ENCODE measurements around the gene FRAS1.

The FRAS1 gene

DNA sequence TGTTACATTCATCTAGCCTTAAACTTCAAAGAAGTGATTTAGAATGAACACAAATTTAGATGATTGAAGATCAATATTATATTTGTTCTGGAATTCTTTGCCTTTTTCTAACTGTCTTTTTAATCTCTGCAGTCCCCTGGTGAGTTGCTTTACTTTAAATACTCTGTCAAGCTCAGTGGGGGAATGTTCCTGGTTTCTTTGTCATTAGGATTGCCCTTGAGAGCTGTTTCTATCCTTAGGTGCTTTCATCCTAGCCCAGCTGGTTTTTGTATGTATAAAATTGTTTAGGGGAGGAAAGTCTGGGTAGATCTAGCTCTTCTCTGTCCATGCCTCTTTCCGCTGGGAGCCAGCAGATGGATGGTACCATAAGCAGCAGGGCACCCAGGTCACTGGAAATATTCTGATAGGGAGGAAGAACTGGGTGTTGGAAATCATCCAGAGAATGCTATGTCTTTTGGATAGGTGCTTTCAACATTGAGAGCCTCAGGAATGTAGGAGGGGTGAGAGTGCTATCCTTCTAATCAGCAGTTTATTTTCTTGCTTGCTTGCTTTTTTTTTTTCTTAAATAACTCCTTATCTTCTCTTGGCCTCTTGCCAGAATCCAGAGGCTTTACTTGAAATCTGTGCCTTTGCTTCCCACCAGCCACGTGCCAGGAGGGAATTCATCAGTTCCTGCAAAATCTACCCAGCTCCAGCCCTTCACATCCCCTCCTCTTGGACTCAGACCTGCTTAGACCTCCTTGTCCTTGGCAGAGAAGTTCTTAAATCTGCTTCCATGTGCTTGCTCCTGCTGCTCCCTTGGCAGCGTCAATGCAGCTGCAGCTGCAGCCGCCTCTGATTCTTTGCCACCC lies 279.2 kb downstream of the FRAS1 start:
- DNase-seq, result peak; percentile 45

DNA sequence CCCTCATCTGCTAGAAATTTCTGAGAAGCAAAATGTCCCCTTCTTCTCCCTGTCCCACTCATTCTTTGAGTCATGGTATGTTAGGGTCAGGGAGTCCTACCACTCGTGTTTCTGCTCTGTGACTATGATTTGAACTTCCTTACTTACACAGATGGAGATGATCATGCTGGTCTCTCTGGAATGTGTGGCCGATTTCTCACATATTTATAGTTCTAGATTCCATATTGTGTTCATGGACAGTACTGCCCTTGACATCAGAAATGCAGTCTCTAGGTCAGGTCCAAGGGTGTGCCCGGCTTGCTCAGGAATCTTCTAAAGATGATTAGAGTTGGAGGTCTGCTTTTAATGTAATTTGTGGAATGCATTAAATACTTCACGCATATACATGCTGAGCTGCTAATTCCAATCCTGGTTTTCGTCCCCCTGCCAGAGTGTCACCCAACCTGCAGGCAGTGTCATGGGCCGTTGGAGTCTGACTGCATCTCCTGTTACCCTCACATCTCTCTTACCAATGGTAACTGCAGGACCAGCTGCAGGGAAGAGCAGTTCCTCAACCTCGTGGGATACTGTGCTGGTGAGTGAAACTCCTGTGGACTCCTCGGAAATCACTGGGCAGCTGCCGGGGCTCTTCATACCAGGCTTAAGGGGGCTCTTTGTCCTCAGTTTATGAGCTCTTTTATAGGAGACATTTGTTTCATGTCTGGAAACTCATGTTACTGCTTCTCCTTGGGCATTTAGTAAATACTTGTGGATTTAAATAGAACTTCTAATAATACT lies 280.3 kb downstream of the FRAS1 start:
- DNase-seq, result peak; percentile 45

GRCh38 chr4:78342125-78342524 lies 285.0 kb downstream of the FRAS1 start:
- DNase-seq, result no peak

DNA sequence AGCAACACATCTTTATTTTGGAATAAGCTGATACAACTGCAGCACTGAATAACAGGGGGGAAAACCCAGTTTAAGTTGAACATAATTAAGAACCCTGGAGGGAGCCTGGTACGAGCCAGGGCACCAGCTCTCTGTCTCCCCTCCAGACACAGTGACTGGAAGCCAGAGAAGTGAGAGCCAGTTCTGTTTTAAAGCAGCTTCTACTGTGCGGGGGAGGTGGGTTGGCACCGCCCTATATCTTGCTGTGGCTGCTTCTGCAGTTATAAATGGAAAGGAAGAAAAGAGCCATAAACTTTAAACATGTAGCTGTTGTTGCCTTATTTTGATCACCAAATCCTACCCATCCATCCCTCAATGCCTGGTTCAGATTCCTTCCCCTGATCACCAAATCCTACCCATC lies 286.6 kb downstream of the FRAS1 start:
- no peak for DNase-seq

- DNase-seq, result no peak
Observed at GRCh38 chr4:78345237-78345636, 288.1 kb downstream of the FRAS1 start.

GRCh38 chr4:78346222-78346621 lies 289.1 kb downstream of the FRAS1 start:
- DNase-seq, result no peak

DNA sequence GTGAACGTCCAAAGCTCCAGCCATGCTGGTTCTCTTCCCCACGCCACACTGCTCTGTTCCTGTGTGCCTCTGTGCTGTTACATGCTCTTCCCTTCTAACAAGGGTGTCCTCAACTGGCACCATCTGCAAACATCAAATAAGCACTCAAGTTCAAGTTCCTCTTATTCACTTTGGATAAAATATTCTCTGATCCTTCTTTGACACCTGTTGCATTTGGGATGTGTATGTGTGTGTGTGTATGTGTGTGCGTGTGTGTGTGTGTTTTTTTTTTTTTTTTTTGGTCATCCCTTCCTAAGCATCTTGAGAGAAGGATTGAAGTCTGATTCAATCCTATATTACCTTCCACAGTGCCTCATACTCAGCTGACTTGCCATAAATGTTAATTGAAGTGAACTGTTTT lies 290.4 kb downstream of the FRAS1 start:
- DNase-seq, result no peak

GRCh38 chr4:78353921-78354320 lies 296.8 kb downstream of the FRAS1 start:
- DNase-seq, result no peak

GRCh38 chr4:78354782-78355181 lies 297.7 kb downstream of the FRAS1 start:
- no peak for DNase-seq

- DNase-seq, result no peak
Observed at GRCh38 chr4:78355306-78355705, 298.2 kb downstream of the FRAS1 start.

GRCh38 chr4:78356251-78356786 lies 299.2 kb downstream of the FRAS1 start:
- no peak for DNase-seq

DNA sequence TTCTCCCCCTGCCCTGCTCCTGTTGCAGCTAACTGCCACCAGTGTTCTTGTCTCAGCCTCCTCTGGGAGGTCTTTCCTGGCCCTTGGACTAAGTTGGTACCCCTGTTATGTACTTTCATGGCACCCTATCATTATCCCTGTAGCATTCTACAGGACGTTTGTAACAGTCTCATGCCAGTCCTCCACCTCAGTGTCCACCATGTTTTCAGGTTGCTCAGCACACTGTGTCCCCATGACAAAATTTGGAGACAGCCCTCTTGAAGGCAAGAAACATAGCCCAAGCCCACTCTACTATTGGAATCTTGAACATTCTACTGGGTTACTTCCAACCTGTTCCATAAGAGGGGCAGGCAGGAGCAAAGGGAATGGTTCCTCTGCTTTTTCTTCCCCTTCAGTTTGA lies 300.0 kb downstream of the FRAS1 start:
- DNase-seq, result no peak

DNA sequence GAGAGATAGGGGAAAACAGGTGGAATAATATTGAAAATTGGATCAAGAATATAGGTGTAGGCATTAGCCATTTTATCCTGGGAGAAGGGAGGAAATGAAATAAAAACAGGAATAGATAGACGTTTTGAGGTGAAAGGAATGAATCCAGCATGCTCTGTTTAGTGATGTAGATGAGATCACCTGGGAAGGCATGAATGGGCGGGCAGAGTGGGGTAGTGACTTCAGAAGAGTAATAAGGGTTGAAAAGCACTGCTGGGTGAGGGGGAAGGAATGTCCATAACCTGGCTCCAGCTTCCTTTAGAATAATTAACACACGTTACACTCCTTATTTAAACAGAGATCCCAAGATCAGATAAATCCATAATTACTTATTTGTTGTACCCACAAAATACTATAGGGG lies 303.3 kb downstream of the FRAS1 start:
- DNase-seq, result no peak

GRCh38 chr4:78361621-78362120 lies 304.5 kb downstream of the FRAS1 start:
- no peak for DNase-seq

DNA sequence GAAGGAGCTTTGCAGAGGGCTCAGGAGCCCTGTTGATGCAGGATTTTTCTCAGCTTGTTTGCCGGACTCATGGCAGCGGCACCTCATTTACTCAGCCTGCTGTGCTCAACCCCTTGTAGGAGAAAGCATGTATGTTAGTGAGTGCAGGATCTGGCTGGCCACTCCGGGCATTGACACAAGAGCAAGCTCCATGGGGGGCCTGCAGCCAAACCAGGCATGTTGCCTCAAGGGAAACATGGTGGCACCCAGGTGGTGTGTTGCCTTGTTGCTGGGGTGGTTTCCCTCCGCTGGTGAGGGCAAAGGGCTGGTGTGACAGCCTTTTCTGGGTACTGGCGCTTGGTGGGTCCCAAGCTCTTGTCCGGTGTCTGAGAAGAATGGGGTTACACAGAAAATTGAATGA lies 305.2 kb downstream of the FRAS1 start:
- no peak for DNase-seq

- DNase-seq, result no peak
Observed at GRCh38 chr4:78363031-78363570, 306.0 kb downstream of the FRAS1 start.

DNA sequence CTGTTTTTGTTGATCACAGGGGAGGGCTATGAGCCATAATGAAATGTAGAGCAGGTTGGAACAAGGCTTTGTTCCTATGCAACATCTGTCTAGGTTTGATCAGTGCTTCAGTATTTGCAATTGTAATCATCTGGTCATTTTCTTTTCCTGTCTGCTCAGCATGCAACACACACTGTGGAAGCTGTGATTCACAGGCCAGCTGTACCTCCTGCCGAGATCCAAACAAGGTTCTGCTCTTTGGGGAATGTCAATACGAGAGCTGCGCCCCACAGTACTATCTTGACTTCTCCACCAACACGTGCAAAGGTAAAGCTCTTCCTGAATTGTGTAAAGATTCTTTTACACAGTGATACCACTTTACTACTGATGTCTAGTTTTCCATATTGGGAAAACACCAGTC lies 312.6 kb downstream of the FRAS1 start:
- DNase-seq, result no peak

- DNase-seq, result no peak
Observed at GRCh38 chr4:78370631-78371372, 313.7 kb downstream of the FRAS1 start.

DNA sequence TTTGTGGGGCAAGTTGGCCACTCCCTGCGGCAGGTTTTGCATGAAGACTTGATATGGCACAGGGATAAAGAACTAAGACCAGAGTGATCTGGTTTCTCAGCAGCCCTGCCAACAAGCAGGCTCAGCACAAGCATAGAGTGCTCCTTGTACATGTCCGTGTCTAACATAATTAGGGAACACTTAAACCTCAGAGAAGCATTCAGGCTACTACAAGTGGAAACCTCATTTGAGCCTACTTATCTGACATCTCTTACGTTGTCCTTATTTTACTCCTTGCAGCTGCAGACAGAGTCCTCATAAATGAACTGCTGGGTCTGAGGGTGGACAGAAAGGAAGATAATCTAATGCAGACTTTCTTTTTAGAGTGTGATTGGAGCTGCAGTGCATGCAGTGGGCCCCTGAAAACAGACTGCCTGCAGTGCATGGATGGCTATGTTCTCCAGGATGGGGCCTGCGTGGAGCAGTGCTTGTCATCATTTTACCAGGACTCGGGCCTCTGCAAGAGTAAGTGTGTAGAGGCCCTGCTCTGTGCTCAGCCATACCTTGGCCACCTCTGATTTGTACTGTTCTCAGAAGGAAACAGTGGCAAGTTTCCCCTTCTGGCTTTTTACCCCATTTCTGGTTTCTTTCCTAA lies 315.3 kb downstream of the FRAS1 start:
- no peak for DNase-seq

GRCh38 chr4:78377555-78377954 lies 320.4 kb downstream of the FRAS1 start:
- no peak for DNase-seq

DNA sequence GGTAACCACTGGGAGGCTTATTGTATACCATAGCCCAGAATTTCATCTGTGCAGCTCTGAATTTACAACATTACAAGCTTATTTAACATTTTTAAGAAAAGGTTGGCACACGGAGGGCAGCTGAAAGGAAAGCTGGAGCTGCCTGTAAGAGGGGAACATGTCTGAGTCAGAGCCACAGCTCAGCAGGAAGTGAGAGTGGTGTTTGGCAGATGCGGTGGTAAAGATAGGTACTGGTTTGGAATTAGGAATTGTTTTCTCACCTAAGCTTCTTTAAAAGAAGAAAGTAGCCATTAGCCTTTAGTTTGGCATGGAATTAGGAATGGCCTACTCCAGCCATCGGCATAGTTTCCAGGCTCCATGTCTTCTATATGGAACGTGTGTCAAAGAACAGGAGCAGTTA lies 321.9 kb downstream of the FRAS1 start:
- no peak for DNase-seq
